ENCODE measurements around the gene STON2. TPM values are rescaled to one million over a fixed set of nuclear protein-coding genes. Genes with fewer than 3 reads are reported as not detected.

Gene STON2
- total and polyA plus RNA-seq, 7 donors, result 4.8 to 147 (median 37.4) TPM

GRCh38 chr14:81222691-81223090 lies 177.4 kb downstream of the STON2 start:
- WGBS, 3 donors, result 87 to 95% (median 92%) methylated on average over 2 of the region's 2 CpGs
- intact Hi-C loops (cut with DNase I), result loop anchor here (5.0 kb wide), 3 partner anchors 45 to 245 kb away; no protein-coding TSS in a partner anchor

DNA sequence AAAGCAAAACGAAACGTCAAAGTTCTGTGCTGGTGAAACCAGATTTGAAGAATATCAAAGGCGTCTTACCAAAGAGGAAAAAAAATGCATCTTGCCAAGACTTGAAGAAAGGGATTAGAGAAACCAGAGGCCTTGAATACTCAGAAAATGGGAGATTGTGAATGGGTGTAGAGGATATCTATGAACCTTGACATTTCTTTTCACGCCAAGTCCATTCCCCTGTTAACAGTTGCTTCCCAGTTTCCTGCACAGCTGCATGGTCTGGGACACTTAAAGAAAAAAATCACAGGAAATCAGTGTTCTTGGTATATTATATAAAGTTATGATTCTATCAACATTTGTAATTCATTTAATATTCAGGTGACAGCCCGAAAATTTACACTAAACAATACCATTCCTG lies 178.0 kb downstream of the STON2 start:
- intact Hi-C loops (cut with DNase I), result loop anchor here (5.0 kb wide), 3 partner anchors 45 to 245 kb away; no protein-coding TSS in a partner anchor
- TF ChIP-seq CTCF (IDR thresholded peaks at IDR 0.05), result no peak
- 67 to 73% (median 72%) methylated on average over 5 of the region's 5 CpGs for WGBS, 3 donors
- Histone ChIP-seq H3K27ac (peak overlapping the region; percentile 97), H3K9me3 (no peaks in the 10 kb centered on the region), H3K36me3 (ENCODE audit: insufficient read depth in 1 of 2, low read depth in 1 of 2) (no peaks in the 10 kb centered on the region), H3K4me1 (peaks cover 22% of the 10 kb centered on the region), H3K27me3 (ENCODE audit: insufficient read depth in 3 of 3, low read length in 2 of 3) (no peaks in the 10 kb centered on the region), H3K4me3 (peak overlapping the region; percentile 87)
- no peak for ATAC-seq
- no peak for DNase-seq

More at GRCh38 chr14:81222691-81223090, 177.4 kb downstream of the STON2 start:
- H3K27me3 ChIP-seq (ENCODE audit: insufficient read depth in 3 of 3, low read length in 2 of 3), result no peaks in the 10 kb centered on the region
- ATAC-seq (no peak), DNase-seq (no peak)
- no peaks in the 10 kb centered on the region for H3K36me3 ChIP-seq (ENCODE audit: insufficient read depth in 1 of 2, low read depth in 1 of 2)
- H3K9me3 ChIP-seq, result no peaks in the 10 kb centered on the region
- TF ChIP-seq CTCF (IDR thresholded peaks at IDR 0.05), result no peak
- peak overlapping the region; percentile 97 for H3K27ac ChIP-seq
- H3K4me3 ChIP-seq, result no peak overlapping the region
- peaks cover 20% of the 10 kb centered on the region for H3K4me1 ChIP-seq

- ATAC-seq (peak in 2 of 4 donors; percentile 5 to 12), DNase-seq (no peak)
- Histone ChIP-seq H3K4me3 (peak overlapping the region; percentile 87), H3K4me1 (peaks cover 22% of the 10 kb centered on the region), H3K36me3 (ENCODE audit: insufficient read depth in 1 of 2, low read depth in 1 of 2) (no peaks in the 10 kb centered on the region), H3K27ac (peak overlapping the region; percentile 97), H3K27me3 (ENCODE audit: insufficient read depth in 3 of 3, low read length in 2 of 3) (no peaks in the 10 kb centered on the region), H3K9me3 (no peaks in the 10 kb centered on the region)
- intact Hi-C loops (cut with DNase I), result loop anchor here (5.0 kb wide), 3 partner anchors 46 to 246 kb away; no protein-coding TSS in a partner anchor
- WGBS, 3 donors, result 18 to 22% (median 19%) methylated on average over 16 of the region's 16 CpGs
- no peak for TF ChIP-seq CTCF (IDR thresholded peaks at IDR 0.05)
Measured at GRCh38 chr14:81221579-81222102, 178.5 kb downstream of the STON2 start.

- peaks cover 22% of the 10 kb centered on the region for H3K4me1 ChIP-seq
- ATAC-seq, result peak; percentile 87 to 93 (median 89)
- H3K27ac ChIP-seq, result peak within 1 kb of the TSS; percentile 97
- no peaks in the 10 kb centered on the region for H3K9me3 ChIP-seq
- no peak for TF ChIP-seq CTCF (IDR thresholded peaks at IDR 0.05)
- peak within 1 kb of the TSS; percentile 87 for H3K4me3 ChIP-seq
- peaks cover 0 to 4% of the 10 kb centered on the region in 2 donors for H3K36me3 ChIP-seq (ENCODE audit: insufficient read depth in 1 of 2, low read depth in 1 of 2)
- intact Hi-C loops (cut with DNase I), result loop anchor here (5.0 kb wide), 3 partner anchors 46 to 246 kb away; no protein-coding TSS in a partner anchor
- H3K27me3 ChIP-seq (ENCODE audit: insufficient read depth in 3 of 3, low read length in 2 of 3), result no peaks in the 10 kb centered on the region
- peak; percentile 94 to 98 for DNase-seq
- 0% methylated on average over 69 to 84 of the region's 84 CpGs for WGBS, 3 donors
Measured at GRCh38 chr14:81220830-81221578, 179.1 kb downstream of the STON2 start, which contains the start of gene GTF2A1. Gene GTF2A1 (minus strand): TSS chr14:81220959. CDS start chr14:81220518, 441 bp downstream.
